Measurements from ENCODE around the gene TMEM131L.

TMEM131L gene

GRCh38 chr4:153589703-153590595 lies 123.8 kb downstream of the TMEM131L start:
- TF ChIP-seq GATA2 (IDR thresholded peaks at IDR 0.05; ENCODE audit: low read depth, low read length), result no peak
- TF ChIP-seq GATA3 (IDR thresholded peaks at IDR 0.05; ENCODE audit: low read depth, low read length), result no peak

- TF ChIP-seq GATA2 (IDR thresholded peaks at IDR 0.05; ENCODE audit: low read depth, low read length), result no peak
- no peak for TF ChIP-seq GATA3 (IDR thresholded peaks at IDR 0.05; ENCODE audit: low read depth, low read length)
Measured at GRCh38 chr4:153591441-153591840, 125.3 kb downstream of the TMEM131L start.

- TF ChIP-seq GATA2 (IDR thresholded peaks at IDR 0.05; ENCODE audit: low read depth, low read length) (no peak), GATA3 (IDR thresholded peaks at IDR 0.05; ENCODE audit: low read depth, low read length) (no peak)
Measured at GRCh38 chr4:153592064-153592463, 125.9 kb downstream of the TMEM131L start.

- TF ChIP-seq GATA2 (IDR thresholded peaks at IDR 0.05; ENCODE audit: low read depth, low read length) (no peak), GATA3 (IDR thresholded peaks at IDR 0.05; ENCODE audit: low read depth, low read length) (no peak)
Measured at GRCh38 chr4:153593161-153593560, 127.0 kb downstream of the TMEM131L start.

- no peak for TF ChIP-seq GATA2 (IDR thresholded peaks at IDR 0.05; ENCODE audit: low read depth, low read length)
- no peak for TF ChIP-seq GATA3 (IDR thresholded peaks at IDR 0.05; ENCODE audit: low read depth, low read length)
Measured at GRCh38 chr4:153594210-153594609, 128.1 kb downstream of the TMEM131L start.

GRCh38 chr4:153595894-153596601 lies 129.9 kb downstream of the TMEM131L start:
- no peak for TF ChIP-seq GATA3 (IDR thresholded peaks at IDR 0.05; ENCODE audit: low read depth, low read length)
- no peak for TF ChIP-seq GATA2 (IDR thresholded peaks at IDR 0.05; ENCODE audit: low read depth, low read length)

- TF ChIP-seq GATA2 (IDR thresholded peaks at IDR 0.05; ENCODE audit: low read depth, low read length) (no peak), GATA3 (IDR thresholded peaks at IDR 0.05; ENCODE audit: low read depth, low read length) (no peak)
Measured at GRCh38 chr4:153602758-153603157, 136.6 kb downstream of the TMEM131L start.

GRCh38 chr4:153603258-153603657 lies 137.1 kb downstream of the TMEM131L start:
- TF ChIP-seq GATA2 (IDR thresholded peaks at IDR 0.05; ENCODE audit: low read depth, low read length) (no peak), GATA3 (IDR thresholded peaks at IDR 0.05; ENCODE audit: low read depth, low read length) (no peak)

GRCh38 chr4:153603835-153604234 lies 137.7 kb downstream of the TMEM131L start:
- TF ChIP-seq GATA3 (IDR thresholded peaks at IDR 0.05; ENCODE audit: low read depth, low read length), result no peak
- TF ChIP-seq GATA2 (IDR thresholded peaks at IDR 0.05; ENCODE audit: low read depth, low read length), result no peak

GRCh38 chr4:153610623-153611376 lies 144.6 kb downstream of the TMEM131L start:
- TF ChIP-seq GATA3 (IDR thresholded peaks at IDR 0.05; ENCODE audit: low read depth, low read length) (no peak), GATA2 (IDR thresholded peaks at IDR 0.05; ENCODE audit: low read depth, low read length) (no peak)

- TF ChIP-seq GATA3 (IDR thresholded peaks at IDR 0.05; ENCODE audit: low read depth, low read length), result no peak
- TF ChIP-seq GATA2 (IDR thresholded peaks at IDR 0.05; ENCODE audit: low read depth, low read length), result no peak
Measured at GRCh38 chr4:153611679-153612078, 145.5 kb downstream of the TMEM131L start.

GRCh38 chr4:153612878-153613277 lies 146.7 kb downstream of the TMEM131L start:
- TF ChIP-seq GATA3 (IDR thresholded peaks at IDR 0.05; ENCODE audit: low read depth, low read length) (no peak), GATA2 (IDR thresholded peaks at IDR 0.05; ENCODE audit: low read depth, low read length) (no peak)

- no peak for TF ChIP-seq GATA2 (IDR thresholded peaks at IDR 0.05; ENCODE audit: low read depth, low read length)
- TF ChIP-seq GATA3 (IDR thresholded peaks at IDR 0.05; ENCODE audit: low read depth, low read length), result no peak
Measured at GRCh38 chr4:153616006-153616555, 149.9 kb downstream of the TMEM131L start.

- TF ChIP-seq GATA2 (IDR thresholded peaks at IDR 0.05; ENCODE audit: low read depth, low read length) (no peak), GATA3 (IDR thresholded peaks at IDR 0.05; ENCODE audit: low read depth, low read length) (no peak)
Measured at GRCh38 chr4:153618833-153619232, 152.7 kb downstream of the TMEM131L start.
